PC-9 (cell line): ENCODE results near the gene RIMKLB.
"Not testable (repeated sequence)": the region's sequence is repeated elsewhere in the genome, so short reads cannot be mapped to it uniquely, and the experiment has no call there.

Source experiments
- CTCF ChIP-seq: fragments of 200-600 bp; sonication (generic); conservative IDR thresholded peaks from 2 replicates; pipeline ENCODE4 v1.6.1; 2017; ENCODE audit warnings: mixed run types, antibody characterized with exemption, mild to moderate bottlenecking, moderate library complexity
- EZH2 ChIP-seq: fragments of 200-600 bp; sonication (generic); IDR thresholded peaks from 2 replicates; pipeline ENCODE4 v1.8.0; 2017; ENCODE audit warnings: antibody characterized with exemption, low read depth

DNA sequence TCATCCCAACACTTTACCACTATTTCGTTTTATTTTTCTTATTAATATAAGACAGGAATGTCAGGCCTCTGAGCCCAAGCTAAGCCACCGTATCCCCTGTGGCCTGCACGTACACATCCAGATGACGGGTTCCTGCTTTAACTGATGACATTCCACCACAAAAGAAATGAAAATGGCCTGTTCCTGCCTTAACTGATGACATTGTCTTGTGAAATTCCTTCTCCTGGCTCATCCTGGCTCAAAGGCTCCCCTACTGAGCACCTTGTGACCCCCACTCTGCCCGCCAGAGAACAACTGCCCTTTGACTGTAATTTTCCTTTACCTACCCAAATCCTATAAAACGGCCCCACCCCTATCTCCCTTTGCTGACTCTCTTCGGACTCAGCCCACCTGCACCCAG, 112.3 kb downstream of the RIMKLB start:
- not testable (repeated sequence) for TF ChIP-seq CTCF, EZH2
